ENCODE measurements around the gene HHIP.

DNA sequence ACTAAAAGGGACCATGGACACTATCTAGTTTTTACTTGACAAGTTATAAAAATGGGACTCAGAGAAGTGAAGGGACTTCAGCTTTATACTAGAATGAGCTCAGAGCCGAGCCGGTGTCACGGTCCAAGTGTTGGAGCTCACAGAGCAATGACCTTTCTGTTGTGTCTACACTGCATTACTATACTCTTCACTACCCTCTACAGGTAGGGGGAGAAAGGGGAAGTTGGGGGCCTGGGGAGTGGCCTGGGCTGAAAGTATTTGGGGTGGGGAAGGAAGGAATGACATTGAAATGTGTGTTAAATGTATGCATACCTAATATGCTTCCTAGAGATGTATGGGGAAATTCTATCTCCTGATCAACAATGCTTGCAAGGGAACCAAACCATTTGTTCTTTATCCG is 48.8 kb upstream of the HHIP start:
- TF ChIP-seq RFX5 (IDR thresholded peaks at IDR 0.05; ENCODE audit: low read depth, low read length) = no peak
- no peak for TF ChIP-seq GABPA (IDR thresholded peaks at IDR 0.05; ENCODE audit: low read depth, low read length)
- TF ChIP-seq GABPA (CRISPR knock-in tag; IDR thresholded peaks at IDR 0.05; ENCODE audit: low read depth) = no peak
- no peak for TF ChIP-seq EP300 (IDR thresholded peaks at IDR 0.05; ENCODE audit: low read depth in 2 of 2, low read length in 2 of 2)
- TF ChIP-seq EP300 (CRISPR knock-in tag; IDR thresholded peaks at IDR 0.05; ENCODE audit: borderline replicate concordance) = no peak
- TF ChIP-seq FOSL2 (CRISPR knock-in tag; IDR thresholded peaks at IDR 0.05) = no peak
- TF ChIP-seq, protein P1, sequence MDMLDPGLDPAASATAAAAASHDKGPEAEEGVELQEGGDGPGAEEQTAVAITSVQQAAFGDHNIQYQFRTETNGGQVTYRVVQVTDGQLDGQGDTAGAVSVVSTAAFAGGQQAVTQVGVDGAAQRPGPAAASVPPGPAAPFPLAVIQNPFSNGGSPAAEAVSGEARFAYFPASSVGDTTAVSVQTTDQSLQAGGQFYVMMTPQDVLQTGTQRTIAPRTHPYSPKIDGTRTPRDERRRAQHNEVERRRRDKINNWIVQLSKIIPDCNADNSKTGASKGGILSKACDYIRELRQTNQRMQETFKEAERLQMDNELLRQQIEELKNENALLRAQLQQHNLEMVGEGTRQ (IDR thresholded peaks at IDR 0.05; ENCODE audit: low read depth, low read length) = no peak
- TF ChIP-seq, protein P1 (CRISPR knock-in tag; IDR thresholded peaks at IDR 0.05; ENCODE audit: borderline replicate concordance) = no peak
- no peak for TF ChIP-seq KDM4B (CRISPR knock-in tag; IDR thresholded peaks at IDR 0.05)
- TF ChIP-seq NR2F2 (IDR thresholded peaks at IDR 0.05; ENCODE audit: borderline replicate concordance, low read depth) = no peak
- TF ChIP-seq, protein P2, sequence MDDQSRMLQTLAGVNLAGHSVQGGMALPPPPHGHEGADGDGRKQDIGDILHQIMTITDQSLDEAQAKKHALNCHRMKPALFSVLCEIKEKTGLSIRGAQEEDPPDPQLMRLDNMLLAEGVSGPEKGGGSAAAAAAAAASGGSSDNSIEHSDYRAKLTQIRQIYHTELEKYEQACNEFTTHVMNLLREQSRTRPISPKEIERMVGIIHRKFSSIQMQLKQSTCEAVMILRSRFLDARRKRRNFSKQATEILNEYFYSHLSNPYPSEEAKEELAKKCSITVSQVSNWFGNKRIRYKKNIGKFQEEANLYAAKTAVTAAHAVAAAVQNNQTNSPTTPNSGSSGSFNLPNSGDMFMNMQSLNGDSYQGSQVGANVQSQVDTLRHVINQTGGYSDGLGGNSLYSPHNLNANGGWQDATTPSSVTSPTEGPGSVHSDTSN (CRISPR knock-in tag; IDR thresholded peaks at IDR 0.05; ENCODE audit: borderline replicate concordance) = no peak
- TF ChIP-seq, protein P3, sequence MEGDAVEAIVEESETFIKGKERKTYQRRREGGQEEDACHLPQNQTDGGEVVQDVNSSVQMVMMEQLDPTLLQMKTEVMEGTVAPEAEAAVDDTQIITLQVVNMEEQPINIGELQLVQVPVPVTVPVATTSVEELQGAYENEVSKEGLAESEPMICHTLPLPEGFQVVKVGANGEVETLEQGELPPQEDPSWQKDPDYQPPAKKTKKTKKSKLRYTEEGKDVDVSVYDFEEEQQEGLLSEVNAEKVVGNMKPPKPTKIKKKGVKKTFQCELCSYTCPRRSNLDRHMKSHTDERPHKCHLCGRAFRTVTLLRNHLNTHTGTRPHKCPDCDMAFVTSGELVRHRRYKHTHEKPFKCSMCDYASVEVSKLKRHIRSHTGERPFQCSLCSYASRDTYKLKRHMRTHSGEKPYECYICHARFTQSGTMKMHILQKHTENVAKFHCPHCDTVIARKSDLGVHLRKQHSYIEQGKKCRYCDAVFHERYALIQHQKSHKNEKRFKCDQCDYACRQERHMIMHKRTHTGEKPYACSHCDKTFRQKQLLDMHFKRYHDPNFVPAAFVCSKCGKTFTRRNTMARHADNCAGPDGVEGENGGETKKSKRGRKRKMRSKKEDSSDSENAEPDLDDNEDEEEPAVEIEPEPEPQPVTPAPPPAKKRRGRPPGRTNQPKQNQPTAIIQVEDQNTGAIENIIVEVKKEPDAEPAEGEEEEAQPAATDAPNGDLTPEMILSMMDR (CRISPR knock-in tag; IDR thresholded peaks at IDR 0.05) = no peak
- TF ChIP-seq AHR (CRISPR knock-in tag; IDR thresholded peaks at IDR 0.05) = no peak
- no peak for TF ChIP-seq ZNF652 (CRISPR knock-in tag; IDR thresholded peaks at IDR 0.05; ENCODE audit: borderline replicate concordance, low read depth)
- TF ChIP-seq SIX1 (CRISPR knock-in tag; IDR thresholded peaks at IDR 0.05; ENCODE audit: borderline replicate concordance) = no peak
- no peak for TF ChIP-seq FOXJ3 (CRISPR knock-in tag; IDR thresholded peaks at IDR 0.05; ENCODE audit: borderline replicate concordance)
- no peak for TF ChIP-seq ZKSCAN5 (CRISPR knock-in tag; IDR thresholded peaks at IDR 0.05)

Data from HepG2 (cell line).